K562 (cell line): ENCODE data around the gene FKBP15. TPM values are rescaled to one million over a fixed set of nuclear protein-coding genes. Genes with fewer than 3 reads are reported as not detected.

Experiments used
- CEBPB ChIP-seq: fragments of 450-650 bp; IDR thresholded peaks from 2 replicates; pipeline ENCODE4 v1.6.1; 2016; ENCODE audit warnings: missing genetic modification characterization, missing compliant biosample characterization
- CREB3L1 ChIP-seq: fragments of 450-650 bp; IDR thresholded peaks from 2 replicates; pipeline ENCODE4 v1.6.1; 2014; ENCODE audit warnings: low read depth, mild to moderate bottlenecking, moderate library complexity, borderline replicate concordance
- EP400 ChIP-seq: fragments of 450-650 bp; IDR thresholded peaks from 2 replicates; pipeline ENCODE4 v1.6.1; 2017; ENCODE audit warnings: antibody characterized with exemption, mild to moderate bottlenecking, moderate library complexity
- ETV1 ChIP-seq: fragments of 450-650 bp; conservative IDR thresholded peaks from 2 replicates; pipeline ENCODE4 v1.6.1; 2016; ENCODE audit warnings: missing genetic modification characterization, control low read depth, low read depth, missing compliant biosample characterization
- GABPA ChIP-seq: fragments of 200-800 bp; sonication (Bioruptor generic); conservative IDR thresholded peaks from 2 replicates; pipeline ENCODE4 v1.6.1; 2016; ENCODE audit warnings: low read depth, missing genetic modification characterization, missing compliant biosample characterization
- L3MBTL2 ChIP-seq: fragments of 450-650 bp; IDR thresholded peaks from 2 replicates; pipeline ENCODE4 v1.6.1; 2016; ENCODE audit warnings: mild to moderate bottlenecking, moderate library complexity
- SMARCA4 ChIP-seq: fragments of 450-650 bp; IDR thresholded peaks from 2 replicates; pipeline ENCODE4 v1.6.1; 2016
- SP1 ChIP-seq: sonication (generic); formaldehyde crosslinking; IDR thresholded peaks from 2 replicates; pipeline ENCODE4 v1.8.1; 2022; ENCODE audit warnings: mild to moderate bottlenecking, missing genetic modification reagents
- ZSCAN32 ChIP-seq: fragments of 450-650 bp; formaldehyde crosslinking; IDR thresholded peaks from 2 replicates; pipeline ENCODE4 v1.4.0; 2020; ENCODE audit warnings: mild to moderate bottlenecking, moderate library complexity
- polyA plus RNA-seq, 8 experiments: library from polyadenylated mRNA; depleted of rRNA in 4 of 8; stranded (reverse) in 5 of 8; unstranded in 3 of 8; fragments of >200 nt; fragmentation: Nextera tagmentation in 2 of 8; fragmentation: Illumina TruSeq in 1 of 8; extraction: Ambion mirVana in 2 of 8; extraction: Trizol in 1 of 8; gene quantifications; 2 replicates each; pipeline versions ENCODE4 v1.2.1 to v1.2.3, GENCODE V29; 2011 to 2014; ENCODE audit warnings: inconsistent platforms in 1 of 8, missing spikeins in 1 of 8
- total RNA-seq, 7 experiments: library from RNA; depleted of rRNA in 6 of 7; stranded (reverse); fragments of >200 nt in 6 of 7; fragmentation: Illumina TruSeq in 2 of 7; extraction: Trizol in 2 of 7; gene quantifications; 2 replicates each; pipeline versions ENCODE4 v1.2.1 to v1.2.3, GENCODE V29; 2011 to 2021; ENCODE audit warnings: low replicate concordance in 1 of 7
- TF ChIP-seq, protein P1 (sequence below), 2 experiments: fragments of 450-650 bp; IDR thresholded peaks; 2 replicates each; pipeline ENCODE4 v1.6.1; 2018; ENCODE audit warnings: mild to moderate bottlenecking in 2 of 2, low read depth in 1 of 2; ENCODE audit not compliant: partially characterized antibody in 2 of 2
- TF ChIP-seq, protein P2 (sequence below): fragments of 450-650 bp; conservative IDR thresholded peaks from 2 replicates; pipeline ENCODE4 v1.6.1; 2016; ENCODE audit warnings: missing genetic modification characterization, low read depth, mild to moderate bottlenecking, missing compliant biosample characterization, moderate library complexity
- TF ChIP-seq, protein P3 (sequence below): fragments of 450-650 bp; formaldehyde crosslinking; IDR thresholded peaks from 2 replicates; pipeline ENCODE4 v1.4.0; 2020; ENCODE audit warnings: mild to moderate bottlenecking, moderate library complexity
- TF ChIP-seq, protein P4 (sequence below): fragments of 250-450 bp; sonication (Bioruptor Pico); IDR thresholded peaks from 2 replicates; pipeline ENCODE4 v1.4.0; 2020

Gene FKBP15
- total and polyA plus RNA-seq, 9 of the 15 experiments (the other 6 are each of a cell fraction or from before 2014, with no cell fraction given) = 8.7 to 38.0 (median 18.9) TPM

DNA sequence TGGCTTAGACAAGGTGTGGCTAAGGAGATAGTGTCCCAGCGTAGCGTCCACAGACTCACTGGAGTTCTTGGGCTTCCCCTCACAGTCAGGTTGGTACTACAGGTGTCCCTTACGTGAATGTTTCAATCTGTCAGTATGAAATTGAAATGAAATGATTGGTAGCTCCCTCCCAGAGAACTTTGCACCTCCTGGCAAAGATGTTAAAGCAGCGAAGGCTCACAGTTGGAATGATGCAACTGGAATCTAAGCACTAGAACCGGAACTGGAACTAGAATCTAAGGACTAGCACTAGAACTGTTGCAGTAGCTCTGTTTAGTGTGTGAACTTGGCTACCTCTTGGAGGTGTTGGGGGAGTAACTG is 1.4 kb upstream of the FKBP15 start (continued):
- TF ChIP-seq ETV1 (tag) = peak; percentile 60
- peak; percentile 45; the same call in 1 of the 2 replicates for TF ChIP-seq EP400
- TF ChIP-seq SMARCA4 = 0 out of 2 replicates have a peak, but pooled peaks have one; percentile 3
- TF ChIP-seq CEBPB (tag) = peak; percentile 52; the same call in 1 of the 2 replicates
- 0 out of 2 replicates have a peak, but pooled peaks have one; percentile 12 for TF ChIP-seq L3MBTL2
- TF ChIP-seq, protein P1, sequence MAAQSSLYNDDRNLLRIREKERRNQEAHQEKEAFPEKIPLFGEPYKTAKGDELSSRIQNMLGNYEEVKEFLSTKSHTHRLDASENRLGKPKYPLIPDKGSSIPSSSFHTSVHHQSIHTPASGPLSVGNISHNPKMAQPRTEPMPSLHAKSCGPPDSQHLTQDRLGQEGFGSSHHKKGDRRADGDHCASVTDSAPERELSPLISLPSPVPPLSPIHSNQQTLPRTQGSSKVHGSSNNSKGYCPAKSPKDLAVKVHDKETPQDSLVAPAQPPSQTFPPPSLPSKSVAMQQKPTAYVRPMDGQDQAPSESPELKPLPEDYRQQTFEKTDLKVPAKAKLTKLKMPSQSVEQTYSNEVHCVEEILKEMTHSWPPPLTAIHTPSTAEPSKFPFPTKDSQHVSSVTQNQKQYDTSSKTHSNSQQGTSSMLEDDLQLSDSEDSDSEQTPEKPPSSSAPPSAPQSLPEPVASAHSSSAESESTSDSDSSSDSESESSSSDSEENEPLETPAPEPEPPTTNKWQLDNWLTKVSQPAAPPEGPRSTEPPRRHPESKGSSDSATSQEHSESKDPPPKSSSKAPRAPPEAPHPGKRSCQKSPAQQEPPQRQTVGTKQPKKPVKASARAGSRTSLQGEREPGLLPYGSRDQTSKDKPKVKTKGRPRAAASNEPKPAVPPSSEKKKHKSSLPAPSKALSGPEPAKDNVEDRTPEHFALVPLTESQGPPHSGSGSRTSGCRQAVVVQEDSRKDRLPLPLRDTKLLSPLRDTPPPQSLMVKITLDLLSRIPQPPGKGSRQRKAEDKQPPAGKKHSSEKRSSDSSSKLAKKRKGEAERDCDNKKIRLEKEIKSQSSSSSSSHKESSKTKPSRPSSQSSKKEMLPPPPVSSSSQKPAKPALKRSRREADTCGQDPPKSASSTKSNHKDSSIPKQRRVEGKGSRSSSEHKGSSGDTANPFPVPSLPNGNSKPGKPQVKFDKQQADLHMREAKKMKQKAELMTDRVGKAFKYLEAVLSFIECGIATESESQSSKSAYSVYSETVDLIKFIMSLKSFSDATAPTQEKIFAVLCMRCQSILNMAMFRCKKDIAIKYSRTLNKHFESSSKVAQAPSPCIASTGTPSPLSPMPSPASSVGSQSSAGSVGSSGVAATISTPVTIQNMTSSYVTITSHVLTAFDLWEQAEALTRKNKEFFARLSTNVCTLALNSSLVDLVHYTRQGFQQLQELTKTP (IDR thresholded peaks at IDR 0.05; ENCODE audit: low read depth in 1 of 2, partially characterized antibody in 2 of 2) = no peak
- peak; percentile 89; the same call in 1 of the 2 replicates for TF ChIP-seq CREB3L1
- peak; percentile 42; the same call in 1 of the 2 replicates for TF ChIP-seq GABPA (tag)
- TF ChIP-seq, protein P2, sequence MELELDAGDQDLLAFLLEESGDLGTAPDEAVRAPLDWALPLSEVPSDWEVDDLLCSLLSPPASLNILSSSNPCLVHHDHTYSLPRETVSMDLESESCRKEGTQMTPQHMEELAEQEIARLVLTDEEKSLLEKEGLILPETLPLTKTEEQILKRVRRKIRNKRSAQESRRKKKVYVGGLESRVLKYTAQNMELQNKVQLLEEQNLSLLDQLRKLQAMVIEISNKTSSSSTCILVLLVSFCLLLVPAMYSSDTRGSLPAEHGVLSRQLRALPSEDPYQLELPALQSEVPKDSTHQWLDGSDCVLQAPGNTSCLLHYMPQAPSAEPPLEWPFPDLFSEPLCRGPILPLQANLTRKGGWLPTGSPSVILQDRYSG (tag) = no peak
- TF ChIP-seq, protein P3, sequence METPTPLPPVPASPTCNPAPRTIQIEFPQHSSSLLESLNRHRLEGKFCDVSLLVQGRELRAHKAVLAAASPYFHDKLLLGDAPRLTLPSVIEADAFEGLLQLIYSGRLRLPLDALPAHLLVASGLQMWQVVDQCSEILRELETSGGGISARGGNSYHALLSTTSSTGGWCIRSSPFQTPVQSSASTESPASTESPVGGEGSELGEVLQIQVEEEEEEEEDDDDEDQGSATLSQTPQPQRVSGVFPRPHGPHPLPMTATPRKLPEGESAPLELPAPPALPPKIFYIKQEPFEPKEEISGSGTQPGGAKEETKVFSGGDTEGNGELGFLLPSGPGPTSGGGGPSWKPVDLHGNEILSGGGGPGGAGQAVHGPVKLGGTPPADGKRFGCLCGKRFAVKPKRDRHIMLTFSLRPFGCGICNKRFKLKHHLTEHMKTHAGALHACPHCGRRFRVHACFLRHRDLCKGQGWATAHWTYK = peak; percentile 14; the same call in 1 of the 2 replicates
- TF ChIP-seq, protein P4, sequence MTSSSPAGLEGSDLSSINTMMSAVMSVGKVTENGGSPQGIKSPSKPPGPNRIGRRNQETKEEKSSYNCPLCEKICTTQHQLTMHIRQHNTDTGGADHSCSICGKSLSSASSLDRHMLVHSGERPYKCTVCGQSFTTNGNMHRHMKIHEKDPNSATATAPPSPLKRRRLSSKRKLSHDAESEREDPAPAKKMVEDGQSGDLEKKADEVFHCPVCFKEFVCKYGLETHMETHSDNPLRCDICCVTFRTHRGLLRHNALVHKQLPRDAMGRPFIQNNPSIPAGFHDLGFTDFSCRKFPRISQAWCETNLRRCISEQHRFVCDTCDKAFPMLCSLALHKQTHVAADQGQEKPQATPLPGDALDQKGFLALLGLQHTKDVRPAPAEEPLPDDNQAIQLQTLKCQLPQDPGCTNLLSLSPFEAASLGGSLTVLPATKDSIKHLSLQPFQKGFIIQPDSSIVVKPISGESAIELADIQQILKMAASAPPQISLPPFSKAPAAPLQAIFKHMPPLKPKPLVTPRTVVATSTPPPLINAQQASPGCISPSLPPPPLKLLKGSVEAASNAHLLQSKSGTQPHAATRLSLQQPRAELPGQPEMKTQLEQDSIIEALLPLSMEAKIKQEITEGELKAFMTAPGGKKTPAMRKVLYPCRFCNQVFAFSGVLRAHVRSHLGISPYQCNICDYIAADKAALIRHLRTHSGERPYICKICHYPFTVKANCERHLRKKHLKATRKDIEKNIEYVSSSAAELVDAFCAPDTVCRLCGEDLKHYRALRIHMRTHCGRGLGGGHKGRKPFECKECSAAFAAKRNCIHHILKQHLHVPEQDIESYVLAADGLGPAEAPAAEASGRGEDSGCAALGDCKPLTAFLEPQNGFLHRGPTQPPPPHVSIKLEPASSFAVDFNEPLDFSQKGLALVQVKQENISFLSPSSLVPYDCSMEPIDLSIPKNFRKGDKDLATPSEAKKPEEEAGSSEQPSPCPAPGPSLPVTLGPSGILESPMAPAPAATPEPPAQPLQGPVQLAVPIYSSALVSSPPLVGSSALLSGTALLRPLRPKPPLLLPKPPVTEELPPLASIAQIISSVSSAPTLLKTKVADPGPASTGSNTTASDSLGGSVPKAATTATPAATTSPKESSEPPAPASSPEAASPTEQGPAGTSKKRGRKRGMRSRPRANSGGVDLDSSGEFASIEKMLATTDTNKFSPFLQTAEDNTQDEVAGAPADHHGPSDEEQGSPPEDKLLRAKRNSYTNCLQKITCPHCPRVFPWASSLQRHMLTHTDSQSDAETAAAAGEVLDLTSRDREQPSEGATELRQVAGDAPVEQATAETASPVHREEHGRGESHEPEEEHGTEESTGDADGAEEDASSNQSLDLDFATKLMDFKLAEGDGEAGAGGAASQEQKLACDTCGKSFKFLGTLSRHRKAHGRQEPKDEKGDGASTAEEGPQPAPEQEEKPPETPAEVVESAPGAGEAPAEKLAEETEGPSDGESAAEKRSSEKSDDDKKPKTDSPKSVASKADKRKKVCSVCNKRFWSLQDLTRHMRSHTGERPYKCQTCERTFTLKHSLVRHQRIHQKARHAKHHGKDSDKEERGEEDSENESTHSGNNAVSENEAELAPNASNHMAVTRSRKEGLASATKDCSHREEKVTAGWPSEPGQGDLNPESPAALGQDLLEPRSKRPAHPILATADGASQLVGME (CRISPR knock-in tag) = 0 out of 2 replicates have a peak, but pooled peaks have one; percentile 12
- peak; percentile 42; the same call in 1 of the 2 replicates for TF ChIP-seq SP1 (CRISPR knock-in tag)
- 0 out of 2 replicates have a peak, but pooled peaks have one; percentile 21 for TF ChIP-seq ZSCAN32 (CRISPR knock-in tag)
